Stimulated activated naive CD8-positive, alpha-beta T cell treated with anti-CD3 and anti-CD28 coated beads, Interleukin-15, Interleukin-2, amounts not matched to agents 100 ng/mL and 50 ng/mL, for 24 hours (primary cell): Measurements from ENCODE around the gene SAMD14.
A peak's percentile ranks its signal among the peaks of the same experiment; 100 is the strongest.

ENCODE experiments used
- H3K27ac Mint-ChIP-seq: one replicate; pipeline ENCODE4 v1.8.0; 2021; ENCODE audit warnings: mild to moderate bottlenecking, mixed read lengths
- H3K27me3 Mint-ChIP-seq: one replicate; pipeline ENCODE4 v1.8.0; 2021; ENCODE audit warnings: mixed read lengths
- H3K36me3 Mint-ChIP-seq: one replicate; pipeline ENCODE4 v1.8.0; 2021; ENCODE audit warnings: low read depth, mixed read lengths
- H3K4me1 Mint-ChIP-seq: one replicate; pipeline ENCODE4 v1.8.0; 2021; ENCODE audit warnings: low read depth, mixed read lengths
- H3K4me3 Mint-ChIP-seq: one replicate; pipeline ENCODE4 v1.8.0; 2021; ENCODE audit warnings: mild to moderate bottlenecking, mixed read lengths
- H3K9me3 Mint-ChIP-seq: one replicate; pipeline ENCODE4 v1.8.0; 2021; ENCODE audit warnings: mixed read lengths

The SAMD14 gene

DNA sequence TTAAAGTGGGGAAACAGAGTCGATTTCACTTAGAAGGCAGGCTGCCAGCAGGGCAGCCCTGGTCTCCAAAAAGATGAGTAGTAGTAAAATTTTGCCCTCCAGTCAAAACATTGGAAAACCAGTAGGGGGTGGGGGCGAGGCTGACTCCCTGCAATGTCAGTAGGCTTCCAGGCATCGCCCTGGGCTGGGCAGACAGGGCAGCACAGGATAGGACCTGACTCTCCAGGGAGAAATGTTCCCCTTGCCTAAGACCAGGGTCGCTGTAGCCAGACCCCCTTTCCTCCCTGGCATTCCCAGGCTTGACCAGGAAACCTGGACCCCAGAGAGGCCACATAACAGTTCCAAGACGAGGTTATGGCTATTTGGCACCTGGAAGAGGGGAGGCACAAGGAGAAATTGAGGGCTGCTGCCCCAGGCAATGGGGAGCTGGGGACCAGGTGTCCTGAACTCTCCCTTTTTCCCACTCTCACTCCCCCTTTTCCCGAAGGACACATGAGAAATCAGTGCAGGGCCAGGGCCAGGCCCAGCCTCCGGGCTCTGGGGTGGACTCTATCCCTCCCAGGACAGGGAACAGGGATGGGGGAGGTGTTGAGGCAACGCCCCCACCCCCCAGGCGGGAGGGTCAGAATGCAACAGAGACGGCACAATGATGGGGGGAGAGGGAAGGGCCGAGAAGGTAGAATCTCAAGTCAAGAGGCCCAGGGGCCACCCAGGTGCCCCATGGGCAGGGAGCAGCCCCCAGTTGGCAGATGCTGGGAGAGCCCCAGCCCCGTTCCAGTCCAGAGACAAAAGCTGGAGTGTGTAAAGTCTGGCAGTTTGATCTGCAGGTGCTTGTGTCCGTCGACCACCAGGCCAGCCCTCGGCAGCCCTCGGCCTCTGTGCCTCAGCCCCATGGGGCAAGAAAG lies 4.5 kb upstream of the SAMD14 start:
- Mint-ChIP-seq H3K9me3 (no peaks in the 10 kb centered on the region), H3K4me1 (peaks cover 23% of the 10 kb centered on the region), H3K4me3 (no peak overlapping the region), H3K27me3 (no peaks in the 10 kb centered on the region), H3K36me3 (peaks cover 41% of the 10 kb centered on the region), H3K27ac (no peak overlapping the region)

DNA sequence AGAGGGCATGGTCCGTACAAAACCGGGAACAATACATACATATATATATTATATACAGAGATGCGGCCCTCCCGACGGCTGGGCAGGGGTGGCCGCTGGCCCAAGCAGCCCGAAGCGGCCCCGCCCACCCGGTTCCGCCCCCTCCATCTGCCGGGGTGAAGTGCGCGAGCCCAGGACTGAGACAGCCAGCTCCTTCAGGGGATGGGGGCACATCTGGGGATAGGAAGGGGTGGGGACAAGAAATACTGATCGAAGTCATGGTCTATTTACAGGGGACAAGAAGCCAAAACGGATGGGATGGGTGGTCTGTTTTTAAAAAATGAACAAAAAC lies 3.8 kb upstream of the SAMD14 start:
- Mint-ChIP-seq H3K4me3 (no peak overlapping the region), H3K27ac (no peak overlapping the region), H3K36me3 (peaks cover 34% of the 10 kb centered on the region), H3K9me3 (no peaks in the 10 kb centered on the region), H3K4me1 (peaks cover 24% of the 10 kb centered on the region), H3K27me3 (peaks cover 2% of the 10 kb centered on the region)

DNA sequence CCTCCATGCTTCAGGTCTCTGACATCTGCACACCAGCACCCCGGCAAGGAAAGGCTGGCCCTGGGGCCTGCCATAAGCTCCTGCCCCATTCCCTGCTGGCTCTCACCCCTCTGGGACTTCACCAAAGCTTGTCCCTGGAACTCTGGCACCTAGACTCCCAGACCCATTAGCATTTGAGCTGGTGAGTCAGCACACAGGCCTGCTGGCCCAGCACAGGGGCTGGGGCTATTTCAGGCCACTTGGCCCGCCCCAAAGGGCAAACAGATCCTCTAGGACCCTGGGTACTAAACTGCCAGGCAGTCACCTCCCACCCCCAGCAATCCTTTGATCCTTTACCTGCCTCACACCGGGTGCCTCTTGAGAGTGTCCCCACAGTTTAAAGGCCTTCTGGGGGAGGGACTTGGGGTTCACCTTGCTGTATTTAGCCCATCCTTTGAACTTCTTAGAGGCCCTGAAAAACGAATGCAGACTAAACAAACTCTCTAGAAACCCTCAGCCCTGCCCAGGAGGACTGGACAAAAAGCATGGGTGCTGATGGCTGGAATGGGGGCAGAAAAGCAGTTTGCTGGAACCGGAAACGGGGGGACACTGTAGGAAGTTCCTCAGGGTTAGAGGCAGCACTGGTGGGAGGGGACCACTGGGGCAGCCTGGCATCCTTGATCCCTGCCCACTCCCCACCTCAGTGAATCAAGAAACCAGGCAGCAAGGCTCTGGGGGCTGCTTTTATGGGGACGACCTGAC lies 3.2 kb upstream of the SAMD14 start:
- Mint-ChIP-seq H3K9me3 (no peaks in the 10 kb centered on the region), H3K27ac (no peak overlapping the region), H3K36me3 (peaks cover 29% of the 10 kb centered on the region), H3K4me3 (no peak overlapping the region), H3K27me3 (peaks cover 6% of the 10 kb centered on the region), H3K4me1 (peaks cover 28% of the 10 kb centered on the region)

DNA sequence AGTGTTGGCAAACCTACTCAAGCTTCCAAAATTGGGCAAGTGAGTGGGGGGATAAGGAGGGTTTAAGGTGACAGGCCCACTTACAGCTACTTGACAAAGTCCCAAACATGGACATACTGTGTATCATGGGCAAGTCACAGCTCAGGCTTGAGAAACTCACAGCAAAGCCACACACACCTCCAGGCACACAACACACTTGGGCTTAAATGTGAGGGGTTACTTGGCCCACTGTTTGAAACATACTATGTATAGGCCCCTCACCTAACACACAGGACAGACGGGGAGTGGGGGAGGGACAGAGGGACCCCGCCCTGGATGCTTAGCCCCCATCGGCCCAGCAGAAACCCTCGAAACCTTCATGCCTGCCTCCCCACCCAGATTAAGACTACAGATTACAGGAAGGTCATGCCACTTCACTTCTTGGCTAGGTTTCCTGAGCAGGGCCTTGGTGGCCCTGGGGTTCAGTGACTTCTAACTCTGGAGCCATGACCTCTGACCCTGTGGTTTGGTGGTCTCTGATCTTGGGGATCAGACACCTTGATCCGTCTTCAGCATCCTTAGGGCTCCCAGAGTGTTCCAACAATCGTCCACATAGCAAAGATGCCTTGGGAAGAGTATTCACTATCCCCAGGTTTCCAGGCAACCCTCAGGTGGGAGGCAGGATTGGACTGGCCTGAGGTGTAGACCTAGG lies 2.3 kb upstream of the SAMD14 start:
- H3K27ac Mint-ChIP-seq: no peak overlapping the region
- peaks cover 31% of the 10 kb centered on the region for H3K4me1 Mint-ChIP-seq
- H3K4me3 Mint-ChIP-seq: no peak overlapping the region
- peaks cover 13% of the 10 kb centered on the region for H3K27me3 Mint-ChIP-seq
- H3K9me3 Mint-ChIP-seq: no peaks in the 10 kb centered on the region
- H3K36me3 Mint-ChIP-seq: peaks cover 19% of the 10 kb centered on the region

DNA sequence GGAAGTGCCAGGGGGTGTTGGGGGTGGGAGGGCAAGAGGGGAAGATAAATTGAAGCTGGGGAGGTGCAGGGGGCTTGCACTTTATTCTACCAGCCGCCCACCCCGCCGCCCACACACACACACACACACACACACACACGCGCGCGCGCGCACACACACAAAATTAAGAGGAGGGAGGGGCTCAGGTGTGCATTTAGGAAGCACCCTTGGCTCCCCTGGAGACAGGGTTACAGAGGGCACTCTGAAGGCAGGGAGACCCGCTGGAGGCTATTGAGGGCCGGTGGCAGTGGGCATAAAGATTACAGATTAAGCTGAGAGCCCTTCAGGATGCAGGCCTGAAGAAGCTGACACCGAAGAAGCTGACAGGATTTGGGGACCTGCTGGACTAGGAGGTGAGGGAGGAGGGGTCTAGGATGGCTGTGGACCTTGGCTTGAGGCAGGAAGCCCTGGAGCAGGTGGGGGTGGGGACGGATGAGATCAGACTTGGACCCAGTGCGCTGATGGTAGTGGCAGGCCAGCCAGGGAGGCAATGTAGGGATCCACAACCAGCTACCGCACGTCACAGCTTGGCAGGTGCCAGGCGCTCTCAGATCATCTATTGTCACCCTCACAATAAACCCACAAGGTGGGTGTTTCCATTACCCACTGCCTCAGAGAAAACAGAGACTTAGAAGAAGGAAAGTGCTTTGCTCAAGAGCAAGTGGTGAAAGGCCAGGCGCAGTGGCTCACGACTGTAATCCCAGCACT lies 772 bp upstream of the SAMD14 start:
- H3K4me1 Mint-ChIP-seq: peaks cover 31% of the 10 kb centered on the region
- H3K9me3 Mint-ChIP-seq: no peaks in the 10 kb centered on the region
- H3K36me3 Mint-ChIP-seq: peaks cover 10% of the 10 kb centered on the region
- H3K4me3 Mint-ChIP-seq: peak overlapping the region; percentile 44
- H3K27ac Mint-ChIP-seq: peak overlapping the region; percentile 24
- peaks cover 13% of the 10 kb centered on the region for H3K27me3 Mint-ChIP-seq

DNA sequence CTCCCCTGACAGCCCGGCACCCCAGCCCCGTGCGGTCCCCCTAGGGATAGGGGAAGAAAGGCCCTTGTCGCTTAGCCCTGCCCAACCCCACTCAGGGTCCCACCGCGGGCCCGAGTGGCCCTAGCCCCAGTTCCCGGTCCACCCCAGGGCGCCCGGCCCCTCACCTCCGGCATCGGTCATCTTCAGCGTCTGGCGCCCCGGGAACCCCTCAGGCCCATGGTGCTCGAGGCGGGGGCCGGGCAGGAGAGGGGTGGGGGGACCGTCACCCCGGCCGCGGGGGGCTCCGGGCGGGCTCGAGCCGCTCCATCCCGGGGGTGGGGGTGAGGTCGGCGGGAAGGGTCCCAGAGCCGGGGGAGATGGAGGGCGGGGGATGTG lies 620 bp downstream of the SAMD14 start:
- H3K27me3 Mint-ChIP-seq: peaks cover 13% of the 10 kb centered on the region
- no peak overlapping the region for H3K27ac Mint-ChIP-seq
- H3K9me3 Mint-ChIP-seq: no peaks in the 10 kb centered on the region
- peaks cover 31% of the 10 kb centered on the region for H3K4me1 Mint-ChIP-seq
- H3K4me3 Mint-ChIP-seq: peak overlapping the region; percentile 63
- H3K36me3 Mint-ChIP-seq: peaks cover 7% of the 10 kb centered on the region

DNA sequence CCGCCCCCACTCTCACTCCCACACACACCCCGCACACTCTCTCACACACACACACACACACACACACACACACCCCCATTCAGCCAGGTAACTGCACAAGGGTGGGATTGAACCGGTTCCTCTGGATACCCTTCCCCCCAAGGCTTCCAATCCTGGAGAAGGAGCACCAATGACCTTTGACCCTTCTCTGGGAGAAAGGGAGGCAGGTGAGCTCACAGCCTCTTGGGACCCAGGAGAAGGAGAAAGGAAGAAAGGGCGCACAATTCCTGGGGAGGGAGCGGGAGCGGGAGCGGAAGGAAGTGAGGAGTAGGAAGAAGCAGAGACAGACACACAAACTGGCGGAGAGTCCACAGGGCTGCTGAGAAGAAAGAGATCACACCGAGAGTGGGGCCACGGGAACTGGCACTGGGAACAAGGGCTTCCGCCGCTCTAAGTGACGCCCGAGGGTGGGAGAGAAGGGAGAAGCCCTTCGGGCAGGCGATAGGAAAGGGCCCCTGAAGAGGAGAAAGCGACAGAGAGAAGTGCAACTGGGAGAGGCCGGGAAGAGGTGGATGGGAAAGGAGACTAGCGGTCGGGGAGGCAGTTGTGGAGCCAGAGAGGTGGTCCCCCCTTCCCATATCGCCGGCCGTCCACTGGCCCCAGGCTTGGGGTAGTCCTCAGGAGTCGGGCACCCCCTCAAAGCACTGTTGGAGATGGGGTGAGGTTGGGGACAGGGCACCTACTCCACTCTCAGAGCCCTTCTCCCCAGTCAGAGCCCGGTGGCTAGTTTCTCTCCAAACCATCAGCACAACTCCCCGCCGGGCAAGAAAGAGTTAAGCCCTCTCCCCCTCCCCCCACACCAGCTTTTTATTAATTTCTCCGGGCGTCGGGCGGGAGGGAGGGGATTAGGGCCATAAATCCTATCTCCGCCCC lies 1.3 kb downstream of the SAMD14 start:
- peaks cover 13% of the 10 kb centered on the region for H3K27me3 Mint-ChIP-seq
- H3K27ac Mint-ChIP-seq: peak overlapping the region; percentile 77
- peaks cover 31% of the 10 kb centered on the region for H3K4me1 Mint-ChIP-seq
- H3K9me3 Mint-ChIP-seq: no peaks in the 10 kb centered on the region
- peak overlapping the region; percentile 75 for H3K4me3 Mint-ChIP-seq
- H3K36me3 Mint-ChIP-seq: peaks cover under 1% of the 10 kb centered on the region

DNA sequence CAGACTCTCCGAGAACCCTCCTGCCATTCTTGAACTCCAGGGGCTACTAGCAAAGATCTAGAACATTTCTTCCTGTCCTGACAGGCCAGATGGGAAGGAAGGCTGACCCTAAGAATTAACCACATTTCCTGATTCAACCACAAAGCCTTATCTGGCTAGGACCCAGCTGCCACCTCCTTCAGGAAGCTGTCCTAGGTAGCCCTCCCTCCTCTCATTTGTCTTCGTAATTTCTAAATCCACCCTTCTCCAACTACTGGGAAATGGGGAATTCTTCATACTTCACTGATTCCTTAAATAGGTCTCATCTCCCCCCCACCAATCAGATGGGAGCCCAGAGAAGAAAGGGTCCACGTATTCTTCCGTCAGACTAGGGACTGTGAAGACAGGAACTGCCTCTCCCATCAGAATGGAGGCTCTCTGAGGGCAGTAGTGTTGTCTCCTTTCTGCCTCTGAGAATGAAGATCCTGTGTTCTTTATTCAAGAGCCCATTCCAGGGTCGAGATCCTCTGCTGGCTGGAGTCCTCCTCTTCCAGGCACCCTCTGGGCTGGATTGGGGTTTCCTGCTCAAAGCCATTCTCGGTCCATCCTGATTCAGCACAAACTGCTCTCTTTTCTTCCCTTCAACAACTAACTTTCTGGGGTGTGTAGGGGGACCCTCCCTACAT lies 2.1 kb downstream of the SAMD14 start:
- no peaks in the 10 kb centered on the region for H3K36me3 Mint-ChIP-seq
- no peak overlapping the region for H3K4me3 Mint-ChIP-seq
- H3K4me1 Mint-ChIP-seq: peaks cover 31% of the 10 kb centered on the region
- H3K27ac Mint-ChIP-seq: no peak overlapping the region
- peaks cover 13% of the 10 kb centered on the region for H3K27me3 Mint-ChIP-seq
- no peaks in the 10 kb centered on the region for H3K9me3 Mint-ChIP-seq

DNA sequence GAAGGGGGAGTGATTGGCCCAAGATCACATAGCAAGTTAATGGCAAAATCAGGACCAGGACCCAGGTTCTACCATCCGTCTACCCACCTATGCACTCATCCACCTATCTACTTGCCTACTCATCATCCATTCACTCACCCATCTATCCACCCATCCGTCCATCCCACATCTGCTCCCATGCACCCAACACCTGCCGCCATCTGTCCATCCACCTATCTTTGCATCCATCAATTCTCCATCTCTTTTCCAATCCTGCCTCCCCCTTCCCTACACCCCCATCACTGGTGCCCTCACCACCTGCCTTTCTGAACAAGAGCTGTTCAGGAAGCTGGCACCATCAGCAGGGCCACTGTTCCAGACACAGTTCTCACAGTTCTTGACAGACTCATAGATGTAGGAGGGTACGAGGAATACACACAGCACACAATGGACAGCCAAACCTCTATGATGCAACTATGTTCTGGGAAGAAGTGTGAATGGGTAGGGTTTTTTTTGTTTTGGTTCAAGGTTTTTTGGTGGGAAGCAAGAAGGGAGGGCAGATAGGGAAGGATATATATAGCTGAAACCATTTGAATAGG lies 4.5 kb downstream of the SAMD14 start:
- peaks cover 11% of the 10 kb centered on the region for H3K4me1 Mint-ChIP-seq
- no peaks in the 10 kb centered on the region for H3K36me3 Mint-ChIP-seq
- no peak overlapping the region for H3K4me3 Mint-ChIP-seq
- peaks cover 17% of the 10 kb centered on the region for H3K27me3 Mint-ChIP-seq
- no peaks in the 10 kb centered on the region for H3K9me3 Mint-ChIP-seq
- no peak overlapping the region for H3K27ac Mint-ChIP-seq

DNA sequence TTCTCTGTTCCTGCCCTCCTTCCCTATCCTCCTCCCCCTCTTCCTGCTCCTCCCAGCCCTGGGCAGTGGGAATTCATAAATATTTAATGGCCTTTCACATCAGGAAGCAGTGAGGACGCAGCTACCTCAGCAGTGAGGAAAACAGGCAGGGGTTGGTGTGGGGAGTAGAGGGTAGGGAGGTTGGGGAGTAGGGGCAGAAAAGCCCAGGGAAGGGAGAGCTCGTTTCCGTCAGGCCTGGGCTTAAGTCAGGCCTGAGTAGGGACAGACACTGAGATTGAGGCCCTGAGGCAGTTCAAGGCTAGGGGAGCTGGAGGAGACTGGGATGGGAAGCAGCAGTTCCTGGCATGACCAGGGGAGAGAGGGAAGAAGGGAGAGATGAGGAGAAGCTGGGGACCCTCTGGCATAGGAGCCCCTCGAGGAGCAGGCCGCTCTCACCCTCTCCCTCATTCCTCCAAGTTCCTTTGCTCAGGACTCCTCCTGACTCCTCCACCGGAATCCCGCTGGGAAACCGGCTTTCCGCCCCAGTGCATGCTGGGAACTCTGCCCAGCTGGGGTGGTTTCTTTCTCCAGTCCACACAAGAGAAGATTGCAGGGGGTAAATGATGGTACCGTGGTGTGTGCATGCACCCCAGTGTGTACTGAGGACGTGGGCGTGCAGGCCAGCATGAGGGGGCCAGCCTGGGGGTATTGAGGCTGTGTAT lies 6.2 kb downstream of the SAMD14 start:
- Mint-ChIP-seq H3K36me3 (no peaks in the 10 kb centered on the region), H3K27ac (no peak overlapping the region), H3K4me3 (no peak overlapping the region), H3K4me1 (peaks cover 8% of the 10 kb centered on the region), H3K9me3 (no peaks in the 10 kb centered on the region), H3K27me3 (peaks cover 26% of the 10 kb centered on the region)

DNA sequence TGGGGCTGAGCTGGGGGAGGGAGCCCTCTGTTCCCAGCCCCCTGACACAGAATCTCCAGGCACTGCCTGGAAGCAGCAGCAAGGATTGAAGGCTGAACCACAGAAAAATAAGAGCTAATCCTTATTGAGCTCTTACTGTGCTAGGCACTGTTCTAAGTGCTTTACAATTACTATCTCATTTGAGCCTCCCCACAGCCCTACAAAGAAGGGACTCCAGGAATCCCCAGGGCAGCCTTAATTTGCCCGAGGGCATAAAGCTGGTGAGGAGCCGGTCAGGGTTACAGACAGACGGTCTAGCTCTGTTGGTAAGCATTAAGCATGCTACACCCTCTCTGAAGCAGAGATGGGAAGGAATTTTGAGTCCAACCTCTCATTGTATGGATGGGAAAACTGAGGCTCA lies 7.0 kb downstream of the SAMD14 start:
- H3K27me3 Mint-ChIP-seq: peaks cover 26% of the 10 kb centered on the region
- no peaks in the 10 kb centered on the region for H3K36me3 Mint-ChIP-seq
- H3K4me3 Mint-ChIP-seq: no peak overlapping the region
- H3K4me1 Mint-ChIP-seq: peaks cover 4% of the 10 kb centered on the region
- H3K9me3 Mint-ChIP-seq: no peaks in the 10 kb centered on the region
- H3K27ac Mint-ChIP-seq: no peak overlapping the region

DNA sequence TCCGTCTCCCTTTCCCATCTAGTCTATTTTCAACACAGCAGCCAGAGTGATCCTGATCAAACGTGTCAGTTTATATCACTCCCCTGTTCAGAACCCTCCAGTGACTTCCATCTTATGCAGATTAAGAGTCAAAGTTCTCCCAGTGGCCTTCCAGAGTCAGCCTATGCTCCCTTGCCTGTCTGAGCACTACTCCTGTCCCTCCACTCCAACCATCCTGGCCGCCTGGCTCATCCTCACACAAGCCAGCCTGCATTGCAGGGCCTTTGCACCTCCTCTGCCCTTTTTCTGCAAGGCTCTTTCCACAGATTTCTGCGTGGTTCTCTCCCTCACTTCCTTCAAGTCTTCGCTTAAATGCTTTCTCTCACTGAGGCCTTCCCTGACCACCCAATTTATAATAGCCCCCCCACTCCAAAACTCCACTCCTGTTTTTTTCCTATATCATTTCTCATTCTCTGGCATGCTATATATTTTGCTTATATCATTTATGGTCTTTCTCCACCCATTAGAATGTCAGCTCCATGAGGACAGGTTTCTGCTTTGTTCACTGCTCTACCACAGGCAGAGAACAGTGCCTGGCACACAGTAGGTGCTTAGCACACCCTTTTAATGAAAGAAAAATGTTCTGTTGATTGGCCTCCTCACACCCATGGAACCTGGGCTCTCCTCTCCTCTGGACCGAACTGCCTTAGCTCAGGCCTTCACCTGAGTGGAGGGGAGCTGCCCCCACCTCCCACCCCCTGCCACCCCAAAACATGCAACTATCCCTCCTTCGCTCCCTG lies 9.3 kb downstream of the SAMD14 start:
- H3K27ac Mint-ChIP-seq: no peak overlapping the region
- no peaks in the 10 kb centered on the region for H3K9me3 Mint-ChIP-seq
- H3K27me3 Mint-ChIP-seq: peaks cover 32% of the 10 kb centered on the region
- H3K36me3 Mint-ChIP-seq: no peaks in the 10 kb centered on the region
- H3K4me1 Mint-ChIP-seq: peaks cover 8% of the 10 kb centered on the region
- no peak overlapping the region for H3K4me3 Mint-ChIP-seq
